ENCODE data around the gene INPP4A. TPM values are rescaled to one million over a fixed set of nuclear protein-coding genes. Genes with fewer than 3 reads are reported as not detected.

INPP4A gene
- polyA plus RNA-seq, 1 of the 3 experiments (the other 2 are of a cell fraction): 15.0 TPM

DNA sequence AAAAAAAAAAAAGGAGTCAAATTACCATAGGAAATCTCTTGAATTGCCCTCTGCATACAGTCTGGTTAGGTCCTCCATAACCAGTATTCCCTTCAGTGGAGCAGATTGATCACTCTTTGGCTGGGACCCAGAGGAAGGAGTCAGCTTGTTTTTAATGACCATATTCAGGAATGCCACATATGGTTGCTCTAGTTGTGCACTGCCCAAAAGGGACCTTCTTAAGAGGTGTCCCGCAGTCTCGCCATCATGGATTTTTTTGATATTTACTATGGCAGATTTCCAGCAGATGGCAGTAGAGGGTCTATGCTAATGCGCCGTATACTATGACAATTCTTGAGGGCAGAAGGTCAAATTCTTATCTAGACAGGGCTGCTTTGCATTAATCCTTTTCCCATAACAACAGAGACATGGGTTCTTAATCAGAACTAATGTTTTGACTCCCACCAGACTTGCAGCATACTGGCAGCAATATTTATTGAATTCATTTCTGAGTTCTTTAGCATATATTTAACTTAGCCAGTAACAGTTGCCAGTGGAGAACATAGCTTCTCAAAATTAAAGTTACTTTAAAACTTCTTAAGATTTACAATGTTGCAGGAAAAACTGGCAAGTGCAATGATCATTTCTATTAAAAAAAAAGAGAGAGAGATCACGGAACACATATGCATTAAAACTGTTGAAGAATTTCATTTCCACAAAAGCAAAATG lies 31.8 kb upstream of the INPP4A start:
- H3F3A ChIP-seq (replicated peaks; ENCODE audit: insufficient read depth): no peaks in the 10 kb centered on the region
- peak; percentile 60 for DNase-seq
- H3K9me2 ChIP-seq: no peaks in the 10 kb centered on the region
- H2AFZ ChIP-seq (ENCODE audit: low read depth): no peak overlapping the region
- 17% methylated on average over 5 of the region's 5 CpGs for WGBS (ENCODE audit: low lambda C conversion rate)
- ChIA-PET CTCF (interaction anchor here (0.6 to 2.4 kb wide), 35 partner anchors 11 to 713 kb away, joined by 3 to 15 read pairs (median 4); no protein-coding TSS in a partner anchor), POLR2A (no interaction called here)
- no peak overlapping the region; the same call in 1 of the 2 replicates for H3K4me2 ChIP-seq
- H3K9me3 ChIP-seq: no peaks in the 10 kb centered on the region
- H3K36me3 ChIP-seq (replicated peaks in 1 of 2; ENCODE audit: control insufficient read depth in 1 of 2, insufficient read depth in 2 of 2, low read length in 1 of 2): no peaks in the 10 kb centered on the region
- no peak overlapping the region for H3K9ac ChIP-seq
- H4K20me1 ChIP-seq (ENCODE audit: insufficient read depth): no peaks in the 10 kb centered on the region
- no peaks in the 10 kb centered on the region for H3K79me2 ChIP-seq (ENCODE audit: insufficient read depth)
- H3K4me1 ChIP-seq (ENCODE audit: control insufficient read depth in 1 of 2, insufficient read depth in 2 of 2, low read depth in 1 of 2, low read length in 1 of 2): no peaks in the 10 kb centered on the region; a peak in 1 of 4 replicates
- no peak overlapping the region for H3K27ac ChIP-seq (ENCODE audit: low read depth in 2 of 2, low read length in 1 of 2)
- H3K4me3 ChIP-seq (ENCODE audit: low read depth in 2 of 2, low read length in 1 of 2): no peak overlapping the region
- H3K27me3 ChIP-seq (ENCODE audit: insufficient read depth): no peaks in the 10 kb centered on the region
- TF ChIP-seq, protein P1, sequence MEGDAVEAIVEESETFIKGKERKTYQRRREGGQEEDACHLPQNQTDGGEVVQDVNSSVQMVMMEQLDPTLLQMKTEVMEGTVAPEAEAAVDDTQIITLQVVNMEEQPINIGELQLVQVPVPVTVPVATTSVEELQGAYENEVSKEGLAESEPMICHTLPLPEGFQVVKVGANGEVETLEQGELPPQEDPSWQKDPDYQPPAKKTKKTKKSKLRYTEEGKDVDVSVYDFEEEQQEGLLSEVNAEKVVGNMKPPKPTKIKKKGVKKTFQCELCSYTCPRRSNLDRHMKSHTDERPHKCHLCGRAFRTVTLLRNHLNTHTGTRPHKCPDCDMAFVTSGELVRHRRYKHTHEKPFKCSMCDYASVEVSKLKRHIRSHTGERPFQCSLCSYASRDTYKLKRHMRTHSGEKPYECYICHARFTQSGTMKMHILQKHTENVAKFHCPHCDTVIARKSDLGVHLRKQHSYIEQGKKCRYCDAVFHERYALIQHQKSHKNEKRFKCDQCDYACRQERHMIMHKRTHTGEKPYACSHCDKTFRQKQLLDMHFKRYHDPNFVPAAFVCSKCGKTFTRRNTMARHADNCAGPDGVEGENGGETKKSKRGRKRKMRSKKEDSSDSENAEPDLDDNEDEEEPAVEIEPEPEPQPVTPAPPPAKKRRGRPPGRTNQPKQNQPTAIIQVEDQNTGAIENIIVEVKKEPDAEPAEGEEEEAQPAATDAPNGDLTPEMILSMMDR (IDR thresholded peaks at IDR 0.05): peak; percentile 78
- TF ChIP-seq POLR2AphosphoS5 (IDR thresholded peaks at IDR 0.05; ENCODE audit: low read depth, low read length) (no peak), RCOR1 (IDR thresholded peaks at IDR 0.05; ENCODE audit: low read length) (peak; percentile 62; the same call in 1 of the 2 replicates), FOXM1 (IDR thresholded peaks at IDR 0.05; ENCODE audit: low read depth) (no peak), IRF3 (IDR thresholded peaks at IDR 0.05; ENCODE audit: low read depth, low read length) (no peak), USF2 (IDR thresholded peaks at IDR 0.05; ENCODE audit: borderline replicate concordance, low read depth, low read length) (no peak), NFIC (IDR thresholded peaks at IDR 0.05; ENCODE audit: borderline replicate concordance) (no peak), JUND (IDR thresholded peaks at IDR 0.05) (no peak), CHD2 (IDR thresholded peaks at IDR 0.05; ENCODE audit: low read length, partially characterized antibody) (peak; percentile 20), FOXJ3 (CRISPR knock-in tag; IDR thresholded peaks at IDR 0.05) (no peak), NRF1 (IDR thresholded peaks at IDR 0.05; ENCODE audit: low read depth, low read length) (no peak), EP300 (IDR thresholded peaks at IDR 0.05; ENCODE audit: borderline replicate concordance in 1 of 2, low read depth in 1 of 2, low read length in 1 of 2) (no peak), MEF2A (IDR thresholded peaks at IDR 0.05; ENCODE audit: borderline replicate concordance, low read depth) (no peak), GATA2 (CRISPR knock-in tag; IDR thresholded peaks at IDR 0.05) (peak; percentile 45), TCF12 (IDR thresholded peaks at IDR 0.05) (no peak), MAX (IDR thresholded peaks at IDR 0.05; ENCODE audit: low read depth) (no peak), TAF1 (IDR thresholded peaks at IDR 0.05; ENCODE audit: borderline replicate concordance, low read depth, low read length) (no peak), EZH2phosphoT487 (IDR thresholded peaks at IDR 0.05; ENCODE audit: borderline replicate concordance, low read depth) (no peak), ELF1 (IDR thresholded peaks at IDR 0.05) (no peak), YY1 (IDR thresholded peaks at IDR 0.05; ENCODE audit: low read depth) (no peak; the same call in 1 of the 2 replicates)
- TF ChIP-seq, protein P2, sequence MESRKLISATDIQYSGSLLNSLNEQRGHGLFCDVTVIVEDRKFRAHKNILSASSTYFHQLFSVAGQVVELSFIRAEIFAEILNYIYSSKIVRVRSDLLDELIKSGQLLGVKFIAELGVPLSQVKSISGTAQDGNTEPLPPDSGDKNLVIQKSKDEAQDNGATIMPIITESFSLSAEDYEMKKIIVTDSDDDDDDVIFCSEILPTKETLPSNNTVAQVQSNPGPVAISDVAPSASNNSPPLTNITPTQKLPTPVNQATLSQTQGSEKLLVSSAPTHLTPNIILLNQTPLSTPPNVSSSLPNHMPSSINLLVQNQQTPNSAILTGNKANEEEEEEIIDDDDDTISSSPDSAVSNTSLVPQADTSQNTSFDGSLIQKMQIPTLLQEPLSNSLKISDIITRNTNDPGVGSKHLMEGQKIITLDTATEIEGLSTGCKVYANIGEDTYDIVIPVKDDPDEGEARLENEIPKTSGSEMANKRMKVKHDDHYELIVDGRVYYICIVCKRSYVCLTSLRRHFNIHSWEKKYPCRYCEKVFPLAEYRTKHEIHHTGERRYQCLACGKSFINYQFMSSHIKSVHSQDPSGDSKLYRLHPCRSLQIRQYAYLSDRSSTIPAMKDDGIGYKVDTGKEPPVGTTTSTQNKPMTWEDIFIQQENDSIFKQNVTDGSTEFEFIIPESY (IDR thresholded peaks at IDR 0.05; ENCODE audit: borderline replicate concordance, low read depth): no peak
- TF ChIP-seq, protein P3, sequence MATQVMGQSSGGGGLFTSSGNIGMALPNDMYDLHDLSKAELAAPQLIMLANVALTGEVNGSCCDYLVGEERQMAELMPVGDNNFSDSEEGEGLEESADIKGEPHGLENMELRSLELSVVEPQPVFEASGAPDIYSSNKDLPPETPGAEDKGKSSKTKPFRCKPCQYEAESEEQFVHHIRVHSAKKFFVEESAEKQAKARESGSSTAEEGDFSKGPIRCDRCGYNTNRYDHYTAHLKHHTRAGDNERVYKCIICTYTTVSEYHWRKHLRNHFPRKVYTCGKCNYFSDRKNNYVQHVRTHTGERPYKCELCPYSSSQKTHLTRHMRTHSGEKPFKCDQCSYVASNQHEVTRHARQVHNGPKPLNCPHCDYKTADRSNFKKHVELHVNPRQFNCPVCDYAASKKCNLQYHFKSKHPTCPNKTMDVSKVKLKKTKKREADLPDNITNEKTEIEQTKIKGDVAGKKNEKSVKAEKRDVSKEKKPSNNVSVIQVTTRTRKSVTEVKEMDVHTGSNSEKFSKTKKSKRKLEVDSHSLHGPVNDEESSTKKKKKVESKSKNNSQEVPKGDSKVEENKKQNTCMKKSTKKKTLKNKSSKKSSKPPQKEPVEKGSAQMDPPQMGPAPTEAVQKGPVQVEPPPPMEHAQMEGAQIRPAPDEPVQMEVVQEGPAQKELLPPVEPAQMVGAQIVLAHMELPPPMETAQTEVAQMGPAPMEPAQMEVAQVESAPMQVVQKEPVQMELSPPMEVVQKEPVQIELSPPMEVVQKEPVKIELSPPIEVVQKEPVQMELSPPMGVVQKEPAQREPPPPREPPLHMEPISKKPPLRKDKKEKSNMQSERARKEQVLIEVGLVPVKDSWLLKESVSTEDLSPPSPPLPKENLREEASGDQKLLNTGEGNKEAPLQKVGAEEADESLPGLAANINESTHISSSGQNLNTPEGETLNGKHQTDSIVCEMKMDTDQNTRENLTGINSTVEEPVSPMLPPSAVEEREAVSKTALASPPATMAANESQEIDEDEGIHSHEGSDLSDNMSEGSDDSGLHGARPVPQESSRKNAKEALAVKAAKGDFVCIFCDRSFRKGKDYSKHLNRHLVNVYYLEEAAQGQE (IDR thresholded peaks at IDR 0.05; ENCODE audit: low read depth, low read length): no peak
- TF ChIP-seq, protein P4, sequence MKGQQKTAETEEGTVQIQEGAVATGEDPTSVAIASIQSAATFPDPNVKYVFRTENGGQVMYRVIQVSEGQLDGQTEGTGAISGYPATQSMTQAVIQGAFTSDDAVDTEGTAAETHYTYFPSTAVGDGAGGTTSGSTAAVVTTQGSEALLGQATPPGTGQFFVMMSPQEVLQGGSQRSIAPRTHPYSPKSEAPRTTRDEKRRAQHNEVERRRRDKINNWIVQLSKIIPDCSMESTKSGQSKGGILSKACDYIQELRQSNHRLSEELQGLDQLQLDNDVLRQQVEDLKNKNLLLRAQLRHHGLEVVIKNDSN (IDR thresholded peaks at IDR 0.05; ENCODE audit: borderline replicate concordance, low read depth): no peak

Measured in SK-N-SH (cell line).